Measurements from ENCODE around the gene TIAM1.

Gene TIAM1

DNA sequence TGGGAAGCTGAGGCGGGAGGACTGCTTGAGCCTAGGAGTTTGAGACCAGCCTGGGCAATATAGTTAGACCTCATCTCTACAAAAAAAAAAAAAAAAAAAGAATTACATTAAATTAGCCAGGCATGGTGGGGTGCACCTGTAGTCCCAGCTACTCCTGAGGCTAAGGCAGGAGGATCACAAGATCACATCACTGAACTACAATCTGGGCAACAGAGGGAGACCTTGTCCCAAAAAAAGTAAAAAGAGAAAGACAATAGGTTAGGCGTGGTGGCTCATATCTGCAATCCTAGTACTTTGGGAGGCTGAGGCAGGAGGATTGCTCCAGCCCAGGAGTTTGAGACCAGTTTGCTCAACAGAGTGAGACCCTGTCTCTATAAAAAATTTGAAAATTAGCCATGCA is 130.3 kb downstream of the TIAM1 start:
- DNase-seq (ENCODE audit: low read depth in 1 of 2, low spot score in 1 of 2), result no peak

- DNase-seq (ENCODE audit: low read depth in 1 of 2, low spot score in 1 of 2), result no peak
Measured at GRCh38 chr21:31211836-31212235, 132.2 kb downstream of the TIAM1 start.

- no peak for DNase-seq (ENCODE audit: low read depth in 1 of 2, low spot score in 1 of 2)
Measured at GRCh38 chr21:31205412-31205811, 138.6 kb downstream of the TIAM1 start.

DNA sequence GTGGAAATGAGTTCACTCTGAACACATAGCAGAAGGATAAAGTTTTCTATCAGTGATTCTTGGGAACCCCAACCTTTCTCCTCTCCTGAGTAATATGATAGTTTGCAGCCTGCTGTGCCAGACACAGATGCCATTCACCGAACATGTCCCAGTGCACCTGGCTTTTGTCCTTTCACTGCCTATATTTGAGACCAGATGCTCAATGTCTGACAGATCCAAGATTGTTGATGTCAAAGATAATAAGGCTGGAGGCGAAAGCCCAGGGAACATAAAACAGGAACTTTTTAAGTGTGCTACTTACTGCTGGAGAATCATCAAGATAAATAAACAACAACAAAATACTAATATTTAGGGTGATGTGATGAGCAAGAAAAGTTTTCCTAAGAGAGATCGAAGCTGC is 139.3 kb downstream of the TIAM1 start:
- DNase-seq (ENCODE audit: low read depth in 1 of 2, low spot score in 1 of 2), result no peak

- DNase-seq (ENCODE audit: low read depth in 1 of 2, low spot score in 1 of 2), result no peak
Measured at GRCh38 chr21:31203431-31204054, 140.5 kb downstream of the TIAM1 start.

GRCh38 chr21:31201548-31201947 is 142.5 kb downstream of the TIAM1 start:
- no peak for DNase-seq (ENCODE audit: low read depth in 1 of 2, low spot score in 1 of 2)

GRCh38 chr21:31201144-31201543 is 142.9 kb downstream of the TIAM1 start:
- no peak for DNase-seq (ENCODE audit: low read depth in 1 of 2, low spot score in 1 of 2)

- DNase-seq (ENCODE audit: low read depth in 1 of 2, low spot score in 1 of 2), result no peak
Measured at GRCh38 chr21:31198575-31198974, 145.5 kb downstream of the TIAM1 start.

DNA sequence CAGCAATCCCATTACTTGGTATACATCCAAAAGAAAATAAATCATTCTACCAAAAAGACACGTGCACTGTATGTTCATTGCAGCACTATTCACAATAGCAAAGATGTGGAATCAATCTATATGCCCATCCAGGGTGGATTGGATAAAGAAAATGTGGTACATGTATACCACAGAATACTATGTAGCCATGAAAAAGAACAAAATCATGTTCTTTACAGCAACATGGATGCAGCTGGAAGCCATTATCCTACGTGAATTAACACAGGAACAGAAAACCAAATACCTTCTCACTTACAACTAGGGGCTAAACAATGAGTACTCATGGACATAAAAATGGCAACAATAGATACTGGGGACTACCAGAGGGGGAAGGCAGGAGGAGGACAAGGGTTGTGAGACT is 147.3 kb downstream of the TIAM1 start:
- no peak for DNase-seq (ENCODE audit: low read depth in 1 of 2, low spot score in 1 of 2)

DNA sequence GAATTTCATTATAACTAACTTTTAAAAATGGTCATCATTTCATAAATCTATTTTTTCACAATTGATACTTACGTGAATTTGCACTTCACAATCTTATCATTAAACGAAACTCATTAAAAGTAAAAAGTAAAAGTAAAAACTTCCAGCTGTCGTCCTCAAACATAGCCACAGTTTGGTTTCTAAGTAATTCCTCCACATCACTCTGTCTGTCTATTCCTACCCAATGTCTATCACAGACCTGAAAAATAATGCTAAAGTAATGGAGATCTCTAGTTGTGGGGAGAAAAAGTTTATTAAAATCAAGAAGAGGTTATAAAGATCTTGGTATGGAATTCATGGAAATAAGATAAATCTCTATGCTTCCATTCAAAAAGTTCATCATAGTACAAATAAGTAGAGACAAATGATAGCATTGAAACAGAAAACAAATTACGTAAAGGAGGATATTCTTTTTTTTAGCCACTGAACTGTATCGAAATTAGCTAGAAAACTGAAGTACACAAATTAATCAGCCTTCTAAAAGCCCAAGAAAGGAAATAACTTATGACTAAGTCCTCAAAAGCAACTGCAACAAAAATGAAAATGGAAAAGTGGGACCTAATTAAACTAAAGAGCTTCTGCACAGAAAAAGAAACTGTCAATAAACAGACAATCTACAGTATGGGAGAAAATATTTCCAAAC is 148.6 kb downstream of the TIAM1 start:
- DNase-seq (ENCODE audit: low read depth in 1 of 2, low spot score in 1 of 2), result no peak

GRCh38 chr21:31194510-31195293 is 149.4 kb downstream of the TIAM1 start:
- no peak for DNase-seq (ENCODE audit: low read depth in 1 of 2, low spot score in 1 of 2)

GRCh38 chr21:31193761-31194160 is 150.3 kb downstream of the TIAM1 start:
- DNase-seq (ENCODE audit: low read depth in 1 of 2, low spot score in 1 of 2), result no peak

DNA sequence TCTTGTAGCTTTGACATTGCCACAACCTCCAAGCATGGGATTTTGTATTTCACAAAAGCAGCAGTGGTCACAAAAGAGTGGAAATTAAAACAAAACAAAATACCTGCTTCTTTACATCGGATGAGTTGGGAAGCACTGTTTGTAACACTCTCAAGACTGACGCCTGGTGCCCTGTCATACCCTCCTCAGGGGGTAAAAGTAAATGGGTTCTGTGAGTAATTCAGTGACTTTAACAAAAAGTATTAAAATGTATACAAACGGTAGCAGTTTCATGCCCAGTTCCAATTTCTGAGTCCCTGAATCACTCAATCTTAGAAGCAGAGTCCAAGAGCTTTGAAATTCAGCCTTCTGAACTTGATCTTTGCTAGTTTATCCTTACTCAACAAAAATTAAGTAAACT is 152.5 kb downstream of the TIAM1 start:
- no peak for DNase-seq (ENCODE audit: low read depth in 1 of 2, low spot score in 1 of 2)

DNA sequence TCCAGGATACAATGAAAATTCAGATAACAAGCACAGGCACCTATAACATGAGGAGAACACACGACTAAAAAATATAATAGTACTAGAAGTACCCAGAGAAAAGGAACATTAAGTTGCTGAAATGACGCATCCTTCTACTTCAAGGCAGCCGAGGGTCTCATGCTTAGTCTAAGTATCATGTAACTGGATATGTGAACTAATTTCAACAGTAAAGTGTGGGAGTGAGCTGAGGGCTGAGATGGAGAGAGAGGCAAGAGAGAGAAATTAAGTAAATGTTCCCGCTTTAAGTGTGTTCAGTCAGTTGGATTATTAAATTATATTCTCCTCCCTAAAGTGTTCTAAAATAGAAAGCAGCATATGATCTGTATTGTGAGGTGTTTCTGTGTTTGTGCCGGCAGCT is 153.5 kb downstream of the TIAM1 start:
- DNase-seq (ENCODE audit: low read depth in 1 of 2, low spot score in 1 of 2), result no peak

DNA sequence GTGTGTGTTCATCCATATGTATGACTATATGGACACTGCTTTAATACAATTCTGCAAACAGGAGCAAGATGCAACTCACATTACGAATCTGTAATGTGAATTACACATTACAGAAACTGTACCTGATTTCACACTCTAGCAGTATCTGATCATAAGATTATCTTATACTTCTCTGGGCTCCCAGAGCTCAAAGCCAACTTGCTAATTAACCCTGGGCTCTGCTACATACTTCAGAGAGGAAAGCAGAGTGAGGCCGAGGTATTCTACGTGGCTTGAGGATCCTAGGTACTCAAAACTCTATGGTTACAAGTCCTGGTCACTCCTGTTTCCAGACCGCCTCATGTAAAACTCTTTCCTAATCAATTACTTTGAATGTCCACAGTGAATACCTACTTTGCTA is 156.6 kb downstream of the TIAM1 start:
- no peak for DNase-seq (ENCODE audit: low read depth in 1 of 2, low spot score in 1 of 2)

GRCh38 chr21:31186916-31187315 is 157.1 kb downstream of the TIAM1 start:
- DNase-seq (ENCODE audit: low read depth in 1 of 2, low spot score in 1 of 2), result no peak

GRCh38 chr21:31185663-31186062 is 158.4 kb downstream of the TIAM1 start:
- DNase-seq (ENCODE audit: low read depth in 1 of 2, low spot score in 1 of 2), result no peak

GRCh38 chr21:31184876-31185275 is 159.2 kb downstream of the TIAM1 start:
- DNase-seq (ENCODE audit: low read depth in 1 of 2, low spot score in 1 of 2), result no peak

DNA sequence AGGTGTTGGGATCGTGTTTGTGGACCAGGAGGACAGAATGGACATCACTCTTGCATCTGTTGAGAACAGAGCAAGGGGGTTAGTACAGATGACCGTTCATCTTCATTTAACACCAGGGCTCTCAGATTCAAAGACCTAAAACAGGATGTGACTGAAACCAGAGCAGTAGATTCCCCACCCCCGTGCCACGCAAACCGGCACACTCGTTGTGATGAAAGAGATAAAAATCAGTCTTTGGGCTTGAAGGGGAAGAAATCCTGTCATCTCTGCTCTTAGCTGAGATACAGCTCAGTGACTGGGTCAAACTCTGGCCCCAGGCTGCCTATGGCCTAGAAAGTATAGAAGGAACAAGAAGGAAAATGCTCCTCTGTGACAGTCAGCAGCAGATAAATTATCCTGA is 159.6 kb downstream of the TIAM1 start:
- peak; percentile 41 to 63 for DNase-seq (ENCODE audit: low read depth in 1 of 2, low spot score in 1 of 2)

DNA sequence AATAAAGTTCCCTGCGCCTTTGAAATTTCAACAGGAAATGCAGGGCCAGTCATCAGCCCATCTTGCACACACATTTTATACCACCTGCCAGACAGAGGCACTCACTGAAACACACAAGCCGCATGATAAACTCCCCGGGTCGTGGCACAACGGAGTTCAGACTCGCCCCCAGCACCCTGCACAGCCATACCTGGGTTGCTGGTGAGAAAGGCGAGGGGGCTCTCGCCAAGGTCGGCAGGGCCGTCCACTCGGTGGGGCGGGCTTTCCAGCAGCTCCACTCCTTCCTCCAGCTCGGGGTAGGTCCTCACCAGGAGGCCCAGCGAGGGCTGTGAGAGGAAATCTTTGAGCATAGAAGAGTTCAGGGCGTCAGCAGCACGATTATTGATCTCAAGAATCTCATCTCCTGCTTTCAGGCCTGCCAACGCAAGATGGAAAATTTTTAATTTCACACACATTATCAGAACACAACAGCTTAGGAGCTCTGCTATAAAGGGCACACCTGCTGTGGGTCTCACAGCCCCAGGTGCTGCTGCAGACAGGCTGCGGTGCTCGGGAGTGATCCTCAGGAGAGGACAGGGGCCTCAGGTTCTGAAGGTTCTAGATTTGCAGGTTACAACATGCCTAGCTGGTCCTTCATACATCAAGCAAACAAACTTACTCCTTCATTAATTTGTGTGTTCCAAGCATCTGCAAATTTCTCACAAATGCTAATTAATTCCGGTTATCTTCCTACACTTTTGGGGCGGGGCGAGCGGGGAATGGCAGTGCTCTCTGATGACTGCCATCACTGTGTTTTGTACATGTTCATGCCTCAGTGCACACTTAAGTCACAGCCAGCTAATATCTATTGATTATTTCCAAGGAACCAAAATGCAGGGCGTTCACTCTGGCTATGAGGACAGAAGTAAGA is 161.6 kb downstream of the TIAM1 start:
- DNase-seq (ENCODE audit: low read depth in 1 of 2, low spot score in 1 of 2), result peak; percentile 31 to 47

GRCh38 chr21:31181082-31181750 is 162.8 kb downstream of the TIAM1 start:
- no peak for DNase-seq (ENCODE audit: low read depth in 1 of 2, low spot score in 1 of 2)
